G401 (cell line): Measurements from ENCODE around the gene HLA-DMB. TPM values are rescaled to one million over a fixed set of nuclear protein-coding genes. Genes with fewer than 3 reads are reported as not detected.

Experiments used
- DNase-seq: peaks from one replicate; pipeline ENCODE4 v3.0.0-alpha.2; 2015; ENCODE audit warnings: low spot score
- in situ Hi-C: cut with HindIII; loops from 2 replicates; pipeline ENCODE4 v1.10.0; 2016; ENCODE audit warnings: low sequenced_read_pairs, mixed read lengths
- total RNA-seq: library from RNA; depleted of rRNA; stranded (reverse); fragments of >200 nt; shearing (Covaris generic); gene quantifications from 2 replicates; pipeline ENCODE4 v1.2.3, GENCODE V29; 2014

Gene HLA-DMB
- total RNA-seq, 1 experiment from 2014 or later = 8.0 TPM

GRCh38 chr6:32973144-32974015 is 32.6 kb upstream of the HLA-DMB start:
- in situ Hi-C loops = no loop called here
- DNase-seq = peak; percentile 57

GRCh38 chr6:32972353-32973143 is 31.7 kb upstream of the HLA-DMB start:
- in situ Hi-C loops = no loop called here
- DNase-seq = peak; percentile 27

GRCh38 chr6:32971581-32972352 is 30.9 kb upstream of the HLA-DMB start:
- in situ Hi-C loops = no loop called here

GRCh38 chr6:32971242-32971580 is 30.4 kb upstream of the HLA-DMB start:
- in situ Hi-C loops = no loop called here
- no peak for DNase-seq

More at GRCh38 chr6:32971581-32972352, 30.9 kb upstream of the HLA-DMB start:
- DNase-seq = peak; percentile 100

GRCh38 chr6:32970413-32971241 is 29.8 kb upstream of the HLA-DMB start:
- in situ Hi-C loops = no loop called here
- DNase-seq = peak; percentile 82

GRCh38 chr6:32969685-32970412 is 29.0 kb upstream of the HLA-DMB start:
- in situ Hi-C loops = no loop called here
- peak; percentile 82 for DNase-seq

GRCh38 chr6:32968867-32969684 is 28.2 kb upstream of the HLA-DMB start:
- in situ Hi-C loops = no loop called here
- peak; percentile 77 for DNase-seq

GRCh38 chr6:32968093-32968866 is 27.5 kb upstream of the HLA-DMB start, which contains the start of gene BRD2:
BRD2 (plus strand) TSS chr6:32968594; CDS start chr6:32972899, 4,305 bp downstream.
- peak; percentile 97 for DNase-seq
- in situ Hi-C loops = no loop called here

GRCh38 chr6:32967151-32968091 is 26.6 kb upstream of the HLA-DMB start:
- in situ Hi-C loops = no loop called here

GRCh38 chr6:32964776-32965175 is 23.9 kb upstream of the HLA-DMB start:
- in situ Hi-C loops = no loop called here
- DNase-seq = no peak

More at GRCh38 chr6:32967151-32968091, 26.6 kb upstream of the HLA-DMB start:
- peak; percentile 93 for DNase-seq

- in situ Hi-C loops = no loop called here
- no peak for DNase-seq
Measured at GRCh38 chr6:32963866-32964265, 23.0 kb upstream of the HLA-DMB start.

- DNase-seq = no peak
- in situ Hi-C loops = no loop called here
Measured at GRCh38 chr6:32962213-32962826, 21.5 kb upstream of the HLA-DMB start.

- no peak for DNase-seq
- in situ Hi-C loops = no loop called here
Measured at GRCh38 chr6:32960563-32960962, 19.7 kb upstream of the HLA-DMB start.

GRCh38 chr6:32956176-32956575 is 15.3 kb upstream of the HLA-DMB start:
- in situ Hi-C loops = no loop called here
- no peak for DNase-seq
